ENCODE results near the gene RAB36.

GRCh38 chr22:23158516-23159290 is 13.4 kb downstream of the RAB36 start:
- no peak for TF ChIP-seq EZH2phosphoT487 (IDR thresholded peaks at IDR 0.05; ENCODE audit: borderline replicate concordance)
- no peak for TF ChIP-seq CTCF (conservative IDR thresholded peaks at IDR 0.05; ENCODE audit: low read length)
